Gastrocnemius medialis (tissue), 4 donors: Measurements from ENCODE around the gene OCEL1. TPM values are rescaled to one million over a fixed set of nuclear protein-coding genes. Genes with fewer than 3 reads are reported as not detected.

Source experiments
- ATAC-seq, 2 donors: fragments of 150-250 bp; one replicate each; pipeline ENCODE4 v1.9.1; 2016
- DNase-seq, 2 donors: peaks; one replicate each; pipeline ENCODE4 v3.0.0-alpha.2; 2019
- H3K27ac ChIP-seq, 4 donors: fragments of 200-600 bp; sonication (generic); 1 replicate in 1 of 4; 2 replicates in 3 of 4; pipeline ENCODE4 v1.5.1; 2016 to 2018; ENCODE audit warnings: mild to moderate bottlenecking in 2 of 4, moderate library complexity in 1 of 4
- H3K27me3 ChIP-seq, 3 donors: fragments of 200-600 bp; sonication (generic) in 2 of 3; 1 replicate in 1 of 3; 2 replicates in 2 of 3; pipeline versions ENCODE4 v1.5.1 to v1.6.0; 2016 to 2019; ENCODE audit warnings: mild to moderate bottlenecking in 1 of 3, moderate library complexity in 1 of 3
- H3K36me3 ChIP-seq, 2 donors: fragments of 200-600 bp; sonication (generic) in 1 of 2; one replicate each; pipeline ENCODE4 v1.5.1; 2017 to 2018
- H3K4me1 ChIP-seq, 2 donors: fragments of 200-600 bp; sonication (generic) in 1 of 2; one replicate each; pipeline ENCODE4 v1.5.1; 2016 to 2017; ENCODE audit warnings: mild to moderate bottlenecking in 2 of 2
- H3K4me3 ChIP-seq, 4 donors: fragments of 200-600 bp; sonication (generic) in 3 of 4; 1 replicate in 1 of 4; 2 replicates in 3 of 4; pipeline ENCODE4 v1.5.1; 2016 to 2019; ENCODE audit warnings: mild to moderate bottlenecking in 2 of 4
- H3K9me3 ChIP-seq, 3 donors: fragments of 200-600 bp; sonication (generic) in 2 of 3; 1 replicate in 1 of 3; 2 replicates in 2 of 3; pipeline ENCODE4 v1.5.1; 2016 to 2019
- POLR2A ChIP-seq, 2 donors: fragments of 450-650 bp; IDR thresholded peaks; one replicate each; pipeline ENCODE4 v1.6.1; 2017; ENCODE audit warnings: antibody characterized with exemption in 2 of 2, mild to moderate bottlenecking in 2 of 2, moderate library complexity in 2 of 2
- in situ Hi-C, 4 donors: fragments of 200-750 bp; cut with MboI; loops; one replicate each; pipeline versions ENCODE4 v1.15.0 to v1.8.0; 2017; ENCODE audit warnings: low sequenced_read_pairs in 4 of 4
- intact Hi-C: fragments of 100-400 bp; cut with DNase I; formaldehyde crosslinking; loops from one replicate; pipeline ENCODE4 v1.15.1; 2023; ENCODE audit warnings: low total_unique reads
- total RNA-seq, 4 donors: library from RNA; depleted of rRNA; stranded (reverse); fragments of >200 nt; gene quantifications; one replicate each; pipeline versions ENCODE4 v1.1.0 to v1.2.3, GENCODE V29; 2016
- TF ChIP-seq, protein P1 (sequence below), 5 experiments: fragments of 450-650 bp in 3 of 5; fragments of 200-600 bp in 2 of 5; sonication (generic) in 2 of 5; IDR thresholded peaks in 4 of 5; conservative IDR thresholded peaks in 1 of 5; 1 replicate in 4 of 5; 2 replicates in 1 of 5; pipeline ENCODE4 v1.5.1; 2016 to 2019; ENCODE audit warnings: antibody characterized with exemption in 5 of 5, mild to moderate bottlenecking in 3 of 5, moderate library complexity in 3 of 5

The OCEL1 gene
- total RNA-seq, 4 donors from 2014 or later = 3.3 to 5.8 (median 4.5) TPM

DNA sequence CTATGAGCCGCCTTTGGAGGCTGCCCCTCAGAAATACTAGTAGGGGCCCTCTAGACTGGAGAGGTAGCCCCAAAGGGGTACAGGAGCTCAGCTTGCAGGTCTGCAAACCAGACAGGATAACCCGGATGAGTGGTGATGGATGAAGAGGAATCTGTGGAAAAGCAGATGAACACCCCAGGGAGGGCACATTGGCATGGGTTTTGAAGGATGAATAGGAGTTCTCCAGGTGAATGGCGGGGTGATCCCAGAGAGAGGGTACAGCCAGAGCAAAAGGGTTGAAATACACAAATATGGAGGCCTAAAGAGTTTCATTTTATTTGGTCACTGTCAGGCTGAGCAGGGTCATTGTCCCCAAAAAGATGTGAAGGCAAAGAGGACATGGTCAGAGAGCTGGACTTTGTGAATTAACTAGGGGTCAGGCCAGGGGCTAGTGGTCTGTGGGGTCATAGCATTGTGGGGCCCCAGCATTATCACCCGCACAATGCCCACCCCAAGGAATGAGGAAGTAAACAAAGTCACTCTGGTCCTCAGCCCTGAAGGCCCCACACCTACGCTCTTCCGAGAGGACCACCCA, 14.9 kb downstream of the OCEL1 start:
- no peak for ATAC-seq
- H3K4me1 ChIP-seq = peaks cover 28 to 43% of the 10 kb centered on the region in 2 donors

DNA sequence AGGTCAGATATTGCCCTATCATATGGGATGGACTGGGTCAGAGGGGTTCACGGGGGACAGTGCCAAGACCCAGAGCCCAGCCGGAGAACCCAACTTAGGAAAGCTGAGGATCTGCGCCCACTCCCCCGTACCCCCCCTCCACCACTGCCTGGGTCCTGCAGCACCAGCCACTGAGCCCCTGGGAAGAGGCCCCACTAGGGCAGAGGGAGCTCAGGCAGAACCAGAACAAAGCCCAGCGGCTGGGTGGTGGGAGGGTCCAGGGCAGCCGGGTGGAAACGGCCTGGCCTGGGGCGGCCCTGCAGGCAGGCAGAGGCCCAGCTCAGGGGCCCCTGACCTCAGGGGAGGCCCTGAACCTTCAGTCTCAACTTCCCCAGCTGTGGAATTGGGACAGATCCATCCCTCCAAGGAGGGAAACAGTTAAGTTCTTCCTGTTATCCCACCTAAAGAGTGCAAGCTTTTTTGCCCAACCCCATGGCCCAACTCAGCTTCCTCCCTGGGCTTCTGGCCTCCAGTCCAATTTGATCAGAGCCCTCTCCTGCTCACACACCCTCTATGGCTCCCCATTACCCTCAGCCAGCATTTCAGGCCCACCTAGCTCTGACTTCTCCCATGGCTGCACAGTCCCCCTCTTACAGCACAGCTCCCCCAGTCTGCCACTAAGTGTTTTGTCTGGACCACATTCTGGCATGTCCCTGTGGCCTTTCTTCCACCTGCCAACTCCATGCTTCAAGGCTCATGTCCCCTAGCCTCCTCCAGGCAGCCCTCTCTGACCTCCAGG, 16.6 kb downstream of the OCEL1 start:
- Histone ChIP-seq H3K4me3 (peak overlapping the region in 1 of 4 donors; percentile 63), H3K36me3 (peaks cover 0 to 10% of the 10 kb centered on the region in 2 donors), H3K27ac (peak overlapping the region; percentile 85 to 91 (median 90)), H3K27me3 (no peaks in the 10 kb centered on the region), H3K9me3 (no peaks in the 10 kb centered on the region), H3K4me1 (peaks cover 28 to 39% of the 10 kb centered on the region in 2 donors)
- DNase-seq (no peak), ATAC-seq (no peak)
- in situ Hi-C loops = no loop called here
- TF ChIP-seq, protein P1, sequence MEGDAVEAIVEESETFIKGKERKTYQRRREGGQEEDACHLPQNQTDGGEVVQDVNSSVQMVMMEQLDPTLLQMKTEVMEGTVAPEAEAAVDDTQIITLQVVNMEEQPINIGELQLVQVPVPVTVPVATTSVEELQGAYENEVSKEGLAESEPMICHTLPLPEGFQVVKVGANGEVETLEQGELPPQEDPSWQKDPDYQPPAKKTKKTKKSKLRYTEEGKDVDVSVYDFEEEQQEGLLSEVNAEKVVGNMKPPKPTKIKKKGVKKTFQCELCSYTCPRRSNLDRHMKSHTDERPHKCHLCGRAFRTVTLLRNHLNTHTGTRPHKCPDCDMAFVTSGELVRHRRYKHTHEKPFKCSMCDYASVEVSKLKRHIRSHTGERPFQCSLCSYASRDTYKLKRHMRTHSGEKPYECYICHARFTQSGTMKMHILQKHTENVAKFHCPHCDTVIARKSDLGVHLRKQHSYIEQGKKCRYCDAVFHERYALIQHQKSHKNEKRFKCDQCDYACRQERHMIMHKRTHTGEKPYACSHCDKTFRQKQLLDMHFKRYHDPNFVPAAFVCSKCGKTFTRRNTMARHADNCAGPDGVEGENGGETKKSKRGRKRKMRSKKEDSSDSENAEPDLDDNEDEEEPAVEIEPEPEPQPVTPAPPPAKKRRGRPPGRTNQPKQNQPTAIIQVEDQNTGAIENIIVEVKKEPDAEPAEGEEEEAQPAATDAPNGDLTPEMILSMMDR (IDR thresholded peaks at IDR 0.05 in 4 of 5, conservative IDR thresholded peaks at IDR 0.05 in 1 of 5) = no peak
- TF ChIP-seq POLR2A (IDR thresholded peaks at IDR 0.05) = no peak
- intact Hi-C loops = no loop called here

More for the DNA sequence above, 14.9 kb downstream of the OCEL1 start:
- intact Hi-C loops (no loop called here), in situ Hi-C loops (no loop called here)
- Histone ChIP-seq H3K9me3 (no peaks in the 10 kb centered on the region), H3K27me3 (no peaks in the 10 kb centered on the region), H3K27ac (peak overlapping the region; percentile 85 to 91 (median 90)), H3K4me3 (no peak overlapping the region), H3K36me3 (peaks cover 0 to 10% of the 10 kb centered on the region in 2 donors)
- no peak for DNase-seq
- TF ChIP-seq, protein P1 (IDR thresholded peaks at IDR 0.05 in 4 of 5, conservative IDR thresholded peaks at IDR 0.05 in 1 of 5) = no peak
- TF ChIP-seq POLR2A (IDR thresholded peaks at IDR 0.05) = no peak

DNA sequence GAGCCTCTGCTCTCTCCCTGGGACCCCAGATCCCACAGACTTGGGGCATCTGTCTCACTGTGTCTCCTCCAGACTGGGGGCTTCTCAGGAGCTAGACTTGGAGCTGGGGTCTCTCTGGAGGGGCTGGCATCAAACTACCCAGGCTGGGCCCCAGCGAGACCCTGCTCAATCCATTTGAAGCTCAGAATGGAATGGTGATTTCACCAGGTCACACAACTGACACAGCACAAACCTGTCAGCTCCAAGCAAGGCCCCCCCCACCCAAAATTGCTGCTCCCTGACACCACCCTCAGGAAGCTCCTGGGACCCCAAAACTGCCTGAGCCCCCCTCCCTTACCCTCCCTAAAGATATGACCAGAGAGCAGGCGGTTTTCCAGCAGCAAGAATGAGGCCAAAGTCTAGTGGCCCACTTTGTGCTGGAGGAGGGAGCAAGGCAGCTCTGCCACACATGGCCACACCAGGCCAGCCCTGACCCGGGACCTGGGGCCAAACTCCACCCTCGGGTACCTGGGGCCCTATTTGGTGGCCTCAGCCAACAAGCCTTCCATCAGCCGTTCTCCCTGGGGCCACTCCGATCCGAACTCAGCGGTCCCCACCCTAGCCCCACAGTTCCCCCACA, 17.3 kb downstream of the OCEL1 start:
- no peak for TF ChIP-seq POLR2A (IDR thresholded peaks at IDR 0.05)
- TF ChIP-seq, protein P1 (IDR thresholded peaks at IDR 0.05 in 4 of 5, conservative IDR thresholded peaks at IDR 0.05 in 1 of 5) = no peak
- H3K36me3 ChIP-seq = peaks cover 0 to 3% of the 10 kb centered on the region in 2 donors
- ATAC-seq = no peak
- H3K27ac ChIP-seq = peak overlapping the region; percentile 85 to 91 (median 90)
- in situ Hi-C loops = no loop called here
- no peaks in the 10 kb centered on the region for H3K9me3 ChIP-seq
- peaks cover 28 to 39% of the 10 kb centered on the region in 2 donors for H3K4me1 ChIP-seq
- intact Hi-C loops = no loop called here
- no peaks in the 10 kb centered on the region for H3K27me3 ChIP-seq
- DNase-seq = no peak
- peak overlapping the region; percentile 63 to 85 (median 73) for H3K4me3 ChIP-seq

DNA sequence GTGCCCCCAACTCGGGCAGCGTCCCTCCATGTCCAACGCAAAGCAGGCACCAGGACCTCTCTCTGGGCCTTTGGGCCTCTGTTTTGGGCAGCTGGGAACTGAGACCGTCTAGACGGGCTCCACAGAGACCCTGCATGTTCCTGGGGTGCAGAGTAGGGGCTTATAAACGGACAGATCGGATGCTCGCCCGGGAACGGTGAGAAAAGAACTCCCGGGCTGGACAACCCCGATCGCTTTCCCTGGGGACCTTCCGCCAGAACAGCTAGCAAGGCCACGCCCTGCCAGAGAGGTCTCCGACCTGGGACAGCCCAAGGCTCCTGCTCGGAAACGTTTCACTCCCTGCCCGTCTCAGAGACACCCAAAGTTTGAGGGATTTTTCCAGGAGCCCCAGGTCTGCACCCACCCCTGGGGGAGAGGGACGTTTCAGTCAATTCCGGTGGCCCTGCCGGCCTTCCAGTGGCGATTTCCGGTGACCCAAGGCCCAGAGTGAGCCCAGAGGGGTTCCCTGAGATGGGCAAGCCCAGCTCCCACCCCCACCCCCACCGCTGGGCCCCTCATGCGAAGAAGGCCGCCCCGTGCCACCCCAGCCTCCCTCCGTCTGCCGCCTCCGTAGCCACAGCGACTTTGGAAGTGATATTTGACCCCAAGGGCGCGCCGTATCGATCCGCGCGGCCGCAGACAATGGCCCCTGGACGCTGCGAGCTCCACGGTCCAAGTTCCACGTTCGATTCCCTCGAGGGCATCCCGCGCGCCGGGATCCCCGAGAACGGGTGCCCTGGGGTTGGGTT, 18.0 kb downstream of the OCEL1 start:
- H3K27ac ChIP-seq = peak overlapping the region; percentile 85 to 91 (median 90)
- peak in 1 of 2 donors; percentile 70 for DNase-seq
- TF ChIP-seq, protein P1 (IDR thresholded peaks at IDR 0.05 in 4 of 5, conservative IDR thresholded peaks at IDR 0.05 in 1 of 5) = no peak
- TF ChIP-seq POLR2A (IDR thresholded peaks at IDR 0.05) = no peak
- intact Hi-C loops (no loop called here), in situ Hi-C loops (no loop called here)
- no peaks in the 10 kb centered on the region for H3K9me3 ChIP-seq
- no peaks in the 10 kb centered on the region for H3K36me3 ChIP-seq
- H3K27me3 ChIP-seq = no peaks in the 10 kb centered on the region
- peak; percentile 26 to 31 for ATAC-seq
- peaks cover 28 to 39% of the 10 kb centered on the region in 2 donors for H3K4me1 ChIP-seq
- H3K4me3 ChIP-seq = peak overlapping the region; percentile 63 to 85 (median 73)
